Lung microvascular endothelial cell (primary cell): Measurements from ENCODE around the gene HOXD8. TPM values are rescaled to one million over a fixed set of nuclear protein-coding genes. Genes with fewer than 3 reads are reported as not detected.

Experiments used
- DNase-seq, 2 donors: peaks; one replicate each; pipeline versions ENCODE4 v3.0.0 to v3.0.0-alpha.2; 2010; ENCODE audit warnings: low read depth in 2 of 2
- total RNA-seq: library from RNA; depleted of rRNA; stranded (reverse); fragments of >200 nt; gene quantifications from 2 replicates; pipeline ENCODE4 v1.2.1, GENCODE V29; 2014

Gene HOXD8
- total RNA-seq, 1 donor from 2014 or later = 27.4 TPM

- DNase-seq = no peak
Observed at GRCh38 chr2:176171351-176172006, 42.0 kb downstream of the HOXD8 start.

DNA sequence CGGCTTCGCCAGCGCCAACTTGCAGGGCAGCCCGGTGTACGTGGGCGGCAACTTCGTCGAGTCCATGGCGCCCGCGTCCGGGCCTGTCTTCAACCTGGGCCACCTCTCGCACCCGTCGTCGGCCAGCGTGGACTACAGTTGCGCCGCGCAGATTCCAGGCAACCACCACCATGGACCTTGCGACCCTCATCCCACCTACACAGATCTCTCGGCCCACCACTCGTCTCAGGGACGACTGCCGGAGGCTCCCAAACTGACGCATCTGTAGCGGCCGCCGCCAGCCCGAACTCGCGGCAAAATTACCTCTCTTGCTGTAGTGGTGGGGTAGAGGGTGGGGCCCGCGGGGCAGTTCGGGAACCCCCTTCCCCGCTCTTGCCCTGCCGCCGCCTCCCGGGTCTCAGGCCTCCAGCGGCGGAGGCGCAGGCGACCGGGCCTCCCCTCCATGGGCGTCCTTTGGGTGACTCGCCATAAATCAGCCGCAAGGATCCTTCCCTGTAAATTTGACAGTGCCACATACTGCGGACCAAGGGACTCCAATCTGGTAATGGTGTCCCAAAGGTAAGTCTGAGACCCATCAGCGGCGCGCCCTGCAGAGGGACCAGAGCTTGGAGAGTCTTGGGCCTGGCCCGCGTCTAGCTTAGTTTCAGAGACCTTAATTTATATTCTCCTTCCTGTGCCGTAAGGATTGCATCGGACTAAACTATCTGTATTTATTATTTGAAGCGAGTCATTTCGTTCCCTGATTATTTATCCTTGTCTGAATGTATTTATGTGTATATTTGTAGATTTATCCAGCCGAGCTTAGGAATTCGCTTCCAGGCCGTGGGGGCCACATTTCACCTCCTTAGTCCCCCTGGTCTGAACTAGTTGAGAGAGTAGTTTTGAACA is 42.7 kb downstream of the HOXD8 start:
- no peak for DNase-seq

DNA sequence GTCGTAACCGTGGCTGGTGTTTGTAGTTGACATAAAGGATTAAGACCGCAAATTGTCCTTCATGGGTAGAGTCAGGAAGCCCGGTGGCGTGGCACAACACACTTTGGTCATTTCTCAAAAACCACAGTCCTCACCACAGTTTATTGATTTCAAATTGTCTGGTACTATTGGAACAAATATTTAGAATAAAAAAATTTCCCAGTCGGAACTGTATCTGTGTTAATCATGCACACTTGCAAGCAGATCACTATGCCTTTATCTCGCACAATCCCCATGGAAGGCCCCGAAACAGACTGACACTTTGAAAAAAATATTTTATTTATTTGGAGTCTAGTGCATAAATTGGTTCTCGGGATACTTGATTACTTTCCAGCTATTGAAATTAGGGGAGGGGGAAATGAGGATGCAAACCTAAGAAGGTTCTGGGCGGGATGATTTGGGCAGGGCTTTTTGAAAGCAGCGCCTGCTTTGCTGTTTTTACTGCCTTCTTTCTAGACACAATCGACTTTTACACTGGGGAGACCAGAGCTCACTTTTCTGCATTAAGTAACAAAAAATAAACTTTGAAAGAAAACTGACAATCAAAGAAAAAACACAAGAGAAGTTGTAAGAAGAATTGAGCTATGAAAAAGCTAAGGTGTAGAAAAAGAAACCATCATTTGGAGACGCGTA is 43.5 kb downstream of the HOXD8 start:
- DNase-seq = no peak

GRCh38 chr2:176173567-176174381 is 44.3 kb downstream of the HOXD8 start:
- no peak for DNase-seq

DNA sequence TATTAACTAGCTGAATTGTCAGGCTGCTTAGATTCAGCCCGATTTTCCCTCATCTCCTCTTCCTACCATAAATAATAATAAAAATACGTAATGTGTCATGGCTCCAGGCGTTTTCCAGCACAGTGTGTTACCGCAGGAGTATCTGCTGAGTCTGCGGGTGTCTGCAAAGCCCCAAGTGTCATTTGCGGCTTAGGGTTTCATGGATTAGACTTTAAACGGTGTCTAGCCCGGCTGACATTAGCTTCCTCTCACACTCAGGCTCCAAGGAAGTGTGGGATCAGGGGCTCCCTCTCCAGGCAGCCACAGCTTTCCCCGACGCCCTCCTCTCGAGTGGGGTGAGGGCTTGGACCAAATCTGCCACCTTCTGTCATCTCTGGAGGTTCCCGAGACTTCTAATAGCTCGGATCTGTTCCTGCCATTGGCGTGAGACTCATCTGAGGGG is 44.9 kb downstream of the HOXD8 start:
- DNase-seq = no peak

GRCh38 chr2:176174824-176175708 is 45.6 kb downstream of the HOXD8 start:
- no peak for DNase-seq

- no peak for DNase-seq
Observed at GRCh38 chr2:176175709-176176607, 46.5 kb downstream of the HOXD8 start.

DNA sequence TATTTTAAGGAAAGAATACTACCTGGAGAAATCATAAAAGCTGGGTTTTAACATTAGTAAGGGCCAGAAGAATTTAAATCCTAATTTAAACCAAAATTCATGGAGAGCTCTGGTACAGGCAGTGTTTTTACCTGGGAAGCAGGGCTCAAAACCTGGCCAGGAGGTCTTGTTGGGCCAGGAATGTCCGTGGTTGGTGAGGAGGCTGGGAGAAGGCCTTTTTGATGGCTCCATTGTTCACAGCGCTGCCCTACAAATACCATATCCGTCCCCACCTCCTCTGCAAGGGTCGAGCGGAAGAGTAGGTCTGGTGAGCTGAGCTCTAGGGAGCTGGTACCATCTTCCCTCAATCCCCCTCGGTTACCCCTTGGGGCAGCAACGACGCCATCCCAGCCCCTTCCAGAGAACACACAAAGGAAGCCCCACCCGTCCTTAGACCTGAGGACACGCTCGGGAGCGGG is 48.1 kb downstream of the HOXD8 start:
- DNase-seq = peak in 1 of 2 donors; percentile 49

DNA sequence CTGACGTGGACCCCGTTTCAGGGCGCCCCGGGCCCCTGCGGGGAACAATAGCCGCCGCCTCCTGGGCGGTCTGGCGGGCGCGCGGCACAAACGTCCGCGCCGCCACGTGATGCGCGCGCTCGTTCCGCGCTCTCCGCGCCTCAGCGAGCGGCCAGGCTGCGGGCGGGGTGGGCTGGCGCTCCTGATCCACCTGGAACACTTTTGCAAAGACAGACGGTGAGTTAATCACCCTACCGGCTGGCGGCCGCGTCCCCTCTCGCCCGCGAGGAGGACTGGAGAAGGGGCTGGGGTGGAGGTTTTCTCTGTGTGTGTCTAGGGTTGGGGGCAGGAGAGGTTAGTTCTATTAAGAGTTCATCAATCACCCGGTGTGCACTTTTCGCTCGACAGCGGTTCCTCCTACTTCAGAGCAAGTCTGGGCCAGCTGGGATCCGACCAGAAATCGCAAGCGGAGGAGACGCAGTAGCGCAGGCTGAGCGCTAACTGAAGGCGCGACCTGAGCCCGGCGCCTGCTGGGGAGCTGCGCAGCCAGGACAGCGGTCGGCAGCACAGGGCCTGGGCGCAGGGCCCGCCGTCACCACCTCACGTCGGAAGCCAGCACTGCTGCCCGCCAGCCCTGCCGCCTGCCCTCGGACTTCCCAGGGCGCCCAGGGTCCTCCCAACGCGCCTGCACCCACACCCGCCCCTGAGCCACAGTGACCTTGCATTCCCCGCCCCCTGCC is 48.7 kb downstream of the HOXD8 start:
- peak; percentile 28 to 59 for DNase-seq

GRCh38 chr2:176178757-176179295 is 49.3 kb downstream of the HOXD8 start:
- DNase-seq = peak; percentile 47 to 59

DNA sequence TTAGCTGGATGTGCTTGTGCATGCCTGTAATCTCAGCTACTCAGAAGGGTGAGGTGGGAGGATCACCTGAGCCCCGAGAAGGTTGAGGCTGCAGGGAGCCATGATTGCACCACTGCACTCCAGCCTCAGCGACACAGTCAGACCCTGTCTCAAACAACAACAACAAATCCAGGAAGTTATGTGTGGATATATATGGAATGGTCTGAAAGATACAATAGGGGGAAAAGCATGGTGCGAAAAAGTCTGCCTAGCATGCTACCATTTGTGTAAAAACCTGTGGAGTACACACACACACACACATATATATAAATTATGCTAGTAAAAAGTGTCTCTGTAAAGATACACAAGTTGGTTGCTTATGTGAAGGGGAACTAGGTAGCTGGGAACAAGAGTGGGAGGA is 52.0 kb downstream of the HOXD8 start:
- peak in 1 of 2 donors; percentile 78 for DNase-seq

Other genes starting within 250 kb of the HOXD8 start
- gene LNPK, start 127.4 kb upstream of the HOXD8 start, total RNA-seq = 5.2 and 5.8 TPM in 2 replicates
- gene EVX2, start 45.7 kb upstream of the HOXD8 start, total RNA-seq = not detected in 2 replicates
- gene HOXD13, start 37.0 kb upstream of the HOXD8 start, total RNA-seq = not detected in 2 replicates
- not detected in 2 replicates for gene HOXD12, start 29.9 kb upstream of the HOXD8 start, total RNA-seq
- not detected in 2 replicates for gene HOXD11, start 22.4 kb upstream of the HOXD8 start, total RNA-seq
- gene HOXD10, start 12.9 kb upstream of the HOXD8 start, total RNA-seq = 4.0 and 4.4 TPM in 2 replicates
- 15.3 and 23.8 TPM in 2 replicates for gene HOXD9, start 7.0 kb upstream of the HOXD8 start, total RNA-seq
- gene HOXD4, start 21.8 kb downstream of the HOXD8 start, total RNA-seq = 1.3 and 4.4 TPM in 2 replicates
- gene HOXD3, start 27.6 kb downstream of the HOXD8 start, total RNA-seq = 6.5 and 15.9 TPM in 2 replicates
- 6.1 and 6.7 TPM in 2 replicates for gene HOXD1, start 59.0 kb downstream of the HOXD8 start, total RNA-seq
- 24.4 and 31.7 TPM in 2 replicates for gene MTX2, start 139.7 kb downstream of the HOXD8 start, total RNA-seq